Fibroblast of peridontal ligament (primary cell): Measurements from ENCODE around the gene RNF103.

Experiments used
- DNase-seq: peaks from one replicate; pipeline ENCODE4 v3.0.0-alpha.2; 2010; ENCODE audit errors: extremely low read depth

The RNF103 gene

GRCh38 chr2:86566158-86566820 is 57.4 kb downstream of the RNF103 start:
- DNase-seq = no peak

GRCh38 chr2:86563650-86564061 is 60.0 kb downstream of the RNF103 start:
- no peak for DNase-seq

- peak; percentile 97 for DNase-seq
These were observed 60.6 kb downstream of the RNF103 start, which contains the start of gene CHMP3 for GRCh38 chr2:86562922-86563649. TSS of gene CHMP3 (minus strand) at chr2:86563443. CDS start at chr2:86563348, 95 bp downstream.

- no peak for DNase-seq
These were observed 61.2 kb downstream of the RNF103 start for GRCh38 chr2:86562485-86562921.

- peak; percentile 6 for DNase-seq
These were observed 65.8 kb downstream of the RNF103 start for GRCh38 chr2:86557836-86558235.

- no peak for DNase-seq
These were observed 67.2 kb downstream of the RNF103 start for GRCh38 chr2:86556508-86556907.
